ENCODE data around the gene RRAD.

DNA sequence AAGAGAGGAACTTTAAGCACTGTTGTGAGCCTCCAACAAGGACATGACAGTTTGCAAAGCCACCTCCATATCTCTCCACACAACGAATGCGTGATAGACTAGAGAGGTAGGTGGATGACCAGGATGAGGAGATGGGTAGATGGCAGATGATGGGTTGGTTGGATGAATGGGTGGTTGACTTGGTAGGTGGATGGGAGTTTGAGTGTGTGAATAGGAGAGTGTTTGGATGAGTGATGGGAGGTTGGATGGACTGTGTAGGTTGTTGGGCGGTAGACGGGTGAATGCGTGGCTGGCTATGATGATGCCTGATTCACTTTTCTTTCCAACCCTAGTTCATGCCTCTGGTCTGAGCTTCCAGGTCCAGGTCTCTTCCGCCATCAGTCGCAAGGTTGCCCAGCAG, 10.8 kb downstream of the RRAD start:
- TF ChIP-seq, protein P1, sequence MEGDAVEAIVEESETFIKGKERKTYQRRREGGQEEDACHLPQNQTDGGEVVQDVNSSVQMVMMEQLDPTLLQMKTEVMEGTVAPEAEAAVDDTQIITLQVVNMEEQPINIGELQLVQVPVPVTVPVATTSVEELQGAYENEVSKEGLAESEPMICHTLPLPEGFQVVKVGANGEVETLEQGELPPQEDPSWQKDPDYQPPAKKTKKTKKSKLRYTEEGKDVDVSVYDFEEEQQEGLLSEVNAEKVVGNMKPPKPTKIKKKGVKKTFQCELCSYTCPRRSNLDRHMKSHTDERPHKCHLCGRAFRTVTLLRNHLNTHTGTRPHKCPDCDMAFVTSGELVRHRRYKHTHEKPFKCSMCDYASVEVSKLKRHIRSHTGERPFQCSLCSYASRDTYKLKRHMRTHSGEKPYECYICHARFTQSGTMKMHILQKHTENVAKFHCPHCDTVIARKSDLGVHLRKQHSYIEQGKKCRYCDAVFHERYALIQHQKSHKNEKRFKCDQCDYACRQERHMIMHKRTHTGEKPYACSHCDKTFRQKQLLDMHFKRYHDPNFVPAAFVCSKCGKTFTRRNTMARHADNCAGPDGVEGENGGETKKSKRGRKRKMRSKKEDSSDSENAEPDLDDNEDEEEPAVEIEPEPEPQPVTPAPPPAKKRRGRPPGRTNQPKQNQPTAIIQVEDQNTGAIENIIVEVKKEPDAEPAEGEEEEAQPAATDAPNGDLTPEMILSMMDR (IDR thresholded peaks at IDR 0.05; ENCODE audit: low read depth, low read length, missing input control): no peak
- no peak for TF ChIP-seq RAD21 (IDR thresholded peaks at IDR 0.05)
- TF ChIP-seq, protein P2, sequence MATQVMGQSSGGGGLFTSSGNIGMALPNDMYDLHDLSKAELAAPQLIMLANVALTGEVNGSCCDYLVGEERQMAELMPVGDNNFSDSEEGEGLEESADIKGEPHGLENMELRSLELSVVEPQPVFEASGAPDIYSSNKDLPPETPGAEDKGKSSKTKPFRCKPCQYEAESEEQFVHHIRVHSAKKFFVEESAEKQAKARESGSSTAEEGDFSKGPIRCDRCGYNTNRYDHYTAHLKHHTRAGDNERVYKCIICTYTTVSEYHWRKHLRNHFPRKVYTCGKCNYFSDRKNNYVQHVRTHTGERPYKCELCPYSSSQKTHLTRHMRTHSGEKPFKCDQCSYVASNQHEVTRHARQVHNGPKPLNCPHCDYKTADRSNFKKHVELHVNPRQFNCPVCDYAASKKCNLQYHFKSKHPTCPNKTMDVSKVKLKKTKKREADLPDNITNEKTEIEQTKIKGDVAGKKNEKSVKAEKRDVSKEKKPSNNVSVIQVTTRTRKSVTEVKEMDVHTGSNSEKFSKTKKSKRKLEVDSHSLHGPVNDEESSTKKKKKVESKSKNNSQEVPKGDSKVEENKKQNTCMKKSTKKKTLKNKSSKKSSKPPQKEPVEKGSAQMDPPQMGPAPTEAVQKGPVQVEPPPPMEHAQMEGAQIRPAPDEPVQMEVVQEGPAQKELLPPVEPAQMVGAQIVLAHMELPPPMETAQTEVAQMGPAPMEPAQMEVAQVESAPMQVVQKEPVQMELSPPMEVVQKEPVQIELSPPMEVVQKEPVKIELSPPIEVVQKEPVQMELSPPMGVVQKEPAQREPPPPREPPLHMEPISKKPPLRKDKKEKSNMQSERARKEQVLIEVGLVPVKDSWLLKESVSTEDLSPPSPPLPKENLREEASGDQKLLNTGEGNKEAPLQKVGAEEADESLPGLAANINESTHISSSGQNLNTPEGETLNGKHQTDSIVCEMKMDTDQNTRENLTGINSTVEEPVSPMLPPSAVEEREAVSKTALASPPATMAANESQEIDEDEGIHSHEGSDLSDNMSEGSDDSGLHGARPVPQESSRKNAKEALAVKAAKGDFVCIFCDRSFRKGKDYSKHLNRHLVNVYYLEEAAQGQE (IDR thresholded peaks at IDR 0.05): no peak
- TF ChIP-seq, protein P3, sequence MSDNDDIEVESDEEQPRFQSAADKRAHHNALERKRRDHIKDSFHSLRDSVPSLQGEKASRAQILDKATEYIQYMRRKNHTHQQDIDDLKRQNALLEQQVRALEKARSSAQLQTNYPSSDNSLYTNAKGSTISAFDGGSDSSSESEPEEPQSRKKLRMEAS (IDR thresholded peaks at IDR 0.05): no peak
- no peak for TF ChIP-seq SP1 (IDR thresholded peaks at IDR 0.05)
- no peak for TF ChIP-seq HNF4A (conservative IDR thresholded peaks at IDR 0.05)
- no peak for TF ChIP-seq RXRA (IDR thresholded peaks at IDR 0.05)
- no peak for TF ChIP-seq FOXA1 (IDR thresholded peaks at IDR 0.05)

Measured in liver (tissue), 3 donors.